HepG2 (cell line): ENCODE measurements around the gene RPL36AL. TPM values are rescaled to one million over a fixed set of nuclear protein-coding genes. Genes with fewer than 3 reads are reported as not detected.

Experiments used
- EP300 ChIP-seq, 3 experiments: sonication (generic) in 1 of 3; formaldehyde crosslinking in 1 of 3; IDR thresholded peaks; 2 replicates each; pipeline versions ENCODE4 v1.5.1 to v1.6.1; 2011 to 2020; ENCODE audit warnings: low read depth in 2 of 3, low read length in 2 of 3, borderline replicate concordance in 1 of 3, improper control_type of control experiment in 1 of 3, mild to moderate bottlenecking in 1 of 3, missing genetic modification reagents in 1 of 3, moderate library complexity in 1 of 3
- IRX3 ChIP-seq: sonication (generic); formaldehyde crosslinking; IDR thresholded peaks from 2 replicates; pipeline ENCODE4 v1.8.1; 2023; ENCODE audit warnings: mild to moderate bottlenecking, low read depth, missing genetic modification reagents, borderline replicate concordance
- MIER2 ChIP-seq: IDR thresholded peaks from 2 replicates; pipeline ENCODE4 v1.6.1; 2016; ENCODE audit warnings: missing biosample characterization, missing genetic modification reagents
- PRDM4 ChIP-seq: sonication (generic); formaldehyde crosslinking; IDR thresholded peaks from 2 replicates; pipeline ENCODE4 v1.9.0; 2021; ENCODE audit warnings: missing genetic modification reagents, borderline replicate concordance
- ZFP82 ChIP-seq: sonication (generic); formaldehyde crosslinking; IDR thresholded peaks from 2 replicates; pipeline ENCODE4 v1.5.1; 2020; ENCODE audit warnings: mild to moderate bottlenecking, missing genetic modification reagents, borderline replicate concordance
- ZNF318 ChIP-seq: sonication (generic); formaldehyde crosslinking; IDR thresholded peaks from 2 replicates; pipeline ENCODE4 v1.4.0; 2020; ENCODE audit warnings: mild to moderate bottlenecking, missing genetic modification reagents
- polyA plus RNA-seq, 8 experiments: library from polyadenylated mRNA; depleted of rRNA in 3 of 8; stranded (reverse) in 7 of 8; unstranded in 1 of 8; fragments of >200 nt; fragmentation: Illumina TruSeq in 4 of 8; extraction: Trizol in 4 of 8; gene quantifications; 2 replicates each; pipeline versions ENCODE4 v1.2.1 to v1.2.3, GENCODE V29; 2011 to 2016; ENCODE audit warnings: low read depth in 4 of 8, missing spikeins in 1 of 8, mixed read lengths in 1 of 8; ENCODE audit not compliant: insufficient read depth in 1 of 8
- total RNA-seq, 5 experiments: library from RNA; depleted of rRNA; stranded (reverse); fragments of >200 nt; fragmentation: Illumina TruSeq; extraction: Trizol; gene quantifications; 2 replicates each; pipeline ENCODE4 v1.2.3, GENCODE V29; 2016; ENCODE audit warnings: low read depth in 1 of 5
- TF ChIP-seq, protein P1 (sequence below): sonication (generic); formaldehyde crosslinking; IDR thresholded peaks from 2 replicates; pipeline ENCODE4 v1.4.0; 2020; ENCODE audit warnings: missing genetic modification reagents

RPL36AL gene
- total and polyA plus RNA-seq, 2 of the 13 experiments (the other 11 are each of a cell fraction or from before 2014, with no cell fraction given), result 90.0 to 294 TPM

- TF ChIP-seq ZFP82 (peak; percentile 10; the same call in 1 of the 2 replicates), IRX3 (CRISPR knock-in tag) (peak; percentile 67; the same call in 1 of the 2 replicates), EP300 (IDR thresholded peaks at IDR 0.05; ENCODE audit: low read depth in 2 of 2, low read length in 2 of 2) (peak in 1 of 2 experiments; percentile 28; a peak in 1 of 4 replicates), EP300 (CRISPR knock-in tag; IDR thresholded peaks at IDR 0.05; ENCODE audit: borderline replicate concordance) (no peak), MIER2 (no peak), ZNF318 (CRISPR knock-in tag) (peak; percentile 84), PRDM4 (no peak)
- TF ChIP-seq, protein P1, sequence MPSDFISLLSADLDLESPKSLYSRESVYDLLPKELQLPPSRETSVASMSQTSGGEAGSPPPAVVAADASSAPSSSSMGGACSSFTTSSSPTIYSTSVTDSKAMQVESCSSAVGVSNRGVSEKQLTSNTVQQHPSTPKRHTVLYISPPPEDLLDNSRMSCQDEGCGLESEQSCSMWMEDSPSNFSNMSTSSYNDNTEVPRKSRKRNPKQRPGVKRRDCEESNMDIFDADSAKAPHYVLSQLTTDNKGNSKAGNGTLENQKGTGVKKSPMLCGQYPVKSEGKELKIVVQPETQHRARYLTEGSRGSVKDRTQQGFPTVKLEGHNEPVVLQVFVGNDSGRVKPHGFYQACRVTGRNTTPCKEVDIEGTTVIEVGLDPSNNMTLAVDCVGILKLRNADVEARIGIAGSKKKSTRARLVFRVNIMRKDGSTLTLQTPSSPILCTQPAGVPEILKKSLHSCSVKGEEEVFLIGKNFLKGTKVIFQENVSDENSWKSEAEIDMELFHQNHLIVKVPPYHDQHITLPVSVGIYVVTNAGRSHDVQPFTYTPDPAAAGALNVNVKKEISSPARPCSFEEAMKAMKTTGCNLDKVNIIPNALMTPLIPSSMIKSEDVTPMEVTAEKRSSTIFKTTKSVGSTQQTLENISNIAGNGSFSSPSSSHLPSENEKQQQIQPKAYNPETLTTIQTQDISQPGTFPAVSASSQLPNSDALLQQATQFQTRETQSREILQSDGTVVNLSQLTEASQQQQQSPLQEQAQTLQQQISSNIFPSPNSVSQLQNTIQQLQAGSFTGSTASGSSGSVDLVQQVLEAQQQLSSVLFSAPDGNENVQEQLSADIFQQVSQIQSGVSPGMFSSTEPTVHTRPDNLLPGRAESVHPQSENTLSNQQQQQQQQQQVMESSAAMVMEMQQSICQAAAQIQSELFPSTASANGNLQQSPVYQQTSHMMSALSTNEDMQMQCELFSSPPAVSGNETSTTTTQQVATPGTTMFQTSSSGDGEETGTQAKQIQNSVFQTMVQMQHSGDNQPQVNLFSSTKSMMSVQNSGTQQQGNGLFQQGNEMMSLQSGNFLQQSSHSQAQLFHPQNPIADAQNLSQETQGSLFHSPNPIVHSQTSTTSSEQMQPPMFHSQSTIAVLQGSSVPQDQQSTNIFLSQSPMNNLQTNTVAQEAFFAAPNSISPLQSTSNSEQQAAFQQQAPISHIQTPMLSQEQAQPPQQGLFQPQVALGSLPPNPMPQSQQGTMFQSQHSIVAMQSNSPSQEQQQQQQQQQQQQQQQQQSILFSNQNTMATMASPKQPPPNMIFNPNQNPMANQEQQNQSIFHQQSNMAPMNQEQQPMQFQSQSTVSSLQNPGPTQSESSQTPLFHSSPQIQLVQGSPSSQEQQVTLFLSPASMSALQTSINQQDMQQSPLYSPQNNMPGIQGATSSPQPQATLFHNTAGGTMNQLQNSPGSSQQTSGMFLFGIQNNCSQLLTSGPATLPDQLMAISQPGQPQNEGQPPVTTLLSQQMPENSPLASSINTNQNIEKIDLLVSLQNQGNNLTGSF (CRISPR knock-in tag), result peak; percentile 71; the same call in 1 of the 2 replicates
Observed at GRCh38 chr14:49634547-49635334, 14.3 kb upstream of the RPL36AL start, which contains the start of gene DNAAF2 (continued).
